ENCODE measurements around the gene LRP1.

The LRP1 gene

GRCh38 chr12:57223191-57224165 lies 95.2 kb downstream of the LRP1 start:
- no peak for DNase-seq (ENCODE audit: low read depth)

GRCh38 chr12:57224278-57224972 lies 96.1 kb downstream of the LRP1 start:
- DNase-seq (ENCODE audit: low read depth), result no peak

- no peak for DNase-seq (ENCODE audit: low read depth)
Measured at GRCh38 chr12:57224973-57225679, 96.8 kb downstream of the LRP1 start.

- DNase-seq (ENCODE audit: low read depth), result no peak
Measured at GRCh38 chr12:57225680-57226210, 97.5 kb downstream of the LRP1 start.

- no peak for DNase-seq (ENCODE audit: low read depth)
Measured at GRCh38 chr12:57226588-57227314, 98.5 kb downstream of the LRP1 start.

- DNase-seq (ENCODE audit: low read depth), result no peak
Measured at GRCh38 chr12:57227315-57228115, 99.2 kb downstream of the LRP1 start.

- DNase-seq (ENCODE audit: low read depth), result no peak
Measured at GRCh38 chr12:57229046-57229633, 100.9 kb downstream of the LRP1 start.

GRCh38 chr12:57229634-57230380 lies 101.5 kb downstream of the LRP1 start, which contains the start of gene SHMT2:
Gene SHMT2, plus strand, starts transcription at chr12:57229711. Its CDS starts 68 bp downstream, at chr12:57229779.
- DNase-seq (ENCODE audit: low read depth), result peak; percentile 90

- no peak for DNase-seq (ENCODE audit: low read depth)
Measured at GRCh38 chr12:57230381-57231155, 102.3 kb downstream of the LRP1 start.

- no peak for DNase-seq (ENCODE audit: low read depth)
Measured at GRCh38 chr12:57231276-57232021, 103.2 kb downstream of the LRP1 start.

- DNase-seq (ENCODE audit: low read depth), result no peak
Measured at GRCh38 chr12:57232156-57232756, 104.0 kb downstream of the LRP1 start.

- no peak for DNase-seq (ENCODE audit: low read depth)
Measured at GRCh38 chr12:57233357-57234232, 105.3 kb downstream of the LRP1 start.

GRCh38 chr12:57234233-57234570 lies 105.9 kb downstream of the LRP1 start:
- DNase-seq (ENCODE audit: low read depth), result no peak

- DNase-seq (ENCODE audit: low read depth), result no peak
Measured at GRCh38 chr12:57234571-57235016, 106.3 kb downstream of the LRP1 start.

GRCh38 chr12:57235017-57235727 lies 106.9 kb downstream of the LRP1 start:
- DNase-seq (ENCODE audit: low read depth), result no peak

GRCh38 chr12:57235728-57236131 lies 107.4 kb downstream of the LRP1 start:
- DNase-seq (ENCODE audit: low read depth), result no peak

Measured in HS-27A (cell line).